Gastroesophageal sphincter (tissue), 3 donors: ENCODE data around the gene EML1.

Experiments used
- CTCF ChIP-seq, 4 experiments: fragments of 200-600 bp in 2 of 4; fragments of 450-650 bp in 2 of 4; sonication (generic) in 1 of 4; IDR thresholded peaks; one replicate each; pipeline ENCODE4 v1.5.1; 2017 to 2019; ENCODE audit warnings: antibody characterized with exemption in 4 of 4, mild to moderate bottlenecking in 2 of 4, moderate library complexity in 2 of 4
- POLR2AphosphoS5 ChIP-seq: sonication (generic); formaldehyde crosslinking; IDR thresholded peaks from one replicate; pipeline ENCODE4 v1.6.1; 2017; ENCODE audit warnings: antibody characterized with exemption

- TF ChIP-seq POLR2AphosphoS5 (no peak), CTCF (IDR thresholded peaks at IDR 0.05) (no peak)
Measured at GRCh38 chr14:99831903-99832685, 38.9 kb downstream of the EML1 start.
